ENCODE data around the gene YWHAG. TPM values are rescaled to one million over a fixed set of nuclear protein-coding genes. Genes with fewer than 3 reads are reported as not detected.

Gene YWHAG
- total RNA-seq, 1 donor from 2014 or later: 205 TPM

DNA sequence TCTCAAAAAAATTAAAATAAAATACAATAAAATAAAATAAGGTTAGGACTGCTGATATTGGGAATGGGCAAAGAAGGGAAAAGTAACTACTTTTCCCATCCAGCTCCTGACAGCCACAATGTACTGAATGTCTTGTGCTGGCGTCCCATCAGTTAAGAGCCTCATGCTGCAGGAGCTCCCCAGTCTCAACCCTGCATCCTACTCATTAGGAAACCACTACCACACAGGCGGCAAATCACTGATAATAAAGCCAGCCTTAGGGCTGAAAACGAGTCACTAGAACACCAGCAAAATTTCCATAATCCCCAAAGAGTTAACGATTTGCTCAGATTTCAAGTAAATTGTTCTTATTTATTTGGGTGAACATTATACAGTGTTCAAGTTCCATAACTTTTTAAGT is 4.3 kb downstream of the YWHAG start:
- DNase-seq (ENCODE audit: low spot score): peak; percentile 7
- TF ChIP-seq CTCF (IDR thresholded peaks at IDR 0.05): no peak
- no peak overlapping the region for H3K4me3 Mint-ChIP-seq (ENCODE audit: unreplicated experiment)
- peaks cover 18% of the 10 kb centered on the region for H3K36me3 Mint-ChIP-seq (ENCODE audit: low read depth)
- H3K4me1 Mint-ChIP-seq (ENCODE audit: low read depth): peaks cover 62% of the 10 kb centered on the region
- no peaks in the 10 kb centered on the region for H3K27me3 Mint-ChIP-seq (ENCODE audit: low read depth)
- H3K9me3 Mint-ChIP-seq (ENCODE audit: low read depth): no peaks in the 10 kb centered on the region
- H3K27ac Mint-ChIP-seq (ENCODE audit: unreplicated experiment): peak overlapping the region; percentile 6

- TF ChIP-seq CTCF (IDR thresholded peaks at IDR 0.05): no peak
- Mint-ChIP-seq H3K36me3 (ENCODE audit: low read depth) (peaks cover 21% of the 10 kb centered on the region), H3K4me3 (ENCODE audit: unreplicated experiment) (no peak overlapping the region), H3K27ac (ENCODE audit: unreplicated experiment) (no peak overlapping the region), H3K27me3 (ENCODE audit: low read depth) (no peaks in the 10 kb centered on the region), H3K9me3 (ENCODE audit: low read depth) (no peaks in the 10 kb centered on the region), H3K4me1 (ENCODE audit: low read depth) (peaks cover 63% of the 10 kb centered on the region)
- DNase-seq (ENCODE audit: low spot score): peak; percentile 27
Measured at GRCh38 chr7:76353744-76354143, 5.0 kb downstream of the YWHAG start.

DNA sequence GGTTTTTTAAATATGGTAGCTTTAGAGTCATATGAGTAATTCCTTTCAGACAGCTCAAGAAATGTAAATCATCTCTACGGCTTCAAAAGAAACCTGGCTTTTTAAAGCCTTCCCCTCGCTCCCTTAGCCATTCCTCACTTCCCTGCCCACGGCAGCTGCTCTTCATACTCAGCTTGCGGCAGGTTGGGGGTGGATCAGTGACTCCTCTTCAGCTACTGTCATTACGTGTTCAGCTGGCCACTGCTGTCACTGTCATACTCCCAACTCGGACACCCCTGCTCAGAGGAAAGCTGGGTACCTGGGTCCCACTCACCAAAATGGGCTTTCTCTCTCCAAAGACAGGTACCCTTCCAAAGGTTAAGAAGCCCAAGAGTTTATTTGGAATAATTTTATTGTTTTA is 6.6 kb downstream of the YWHAG start:
- H3K4me1 Mint-ChIP-seq (ENCODE audit: low read depth): peaks cover 67% of the 10 kb centered on the region
- peak overlapping the region; percentile 88 for H3K27ac Mint-ChIP-seq (ENCODE audit: unreplicated experiment)
- no peak overlapping the region for H3K4me3 Mint-ChIP-seq (ENCODE audit: unreplicated experiment)
- no peak for TF ChIP-seq CTCF (IDR thresholded peaks at IDR 0.05)
- peaks cover 25% of the 10 kb centered on the region for H3K36me3 Mint-ChIP-seq (ENCODE audit: low read depth)
- H3K27me3 Mint-ChIP-seq (ENCODE audit: low read depth): no peaks in the 10 kb centered on the region
- peak; percentile 27 for DNase-seq (ENCODE audit: low spot score)
- H3K9me3 Mint-ChIP-seq (ENCODE audit: low read depth): no peaks in the 10 kb centered on the region

- peaks cover 68% of the 10 kb centered on the region for H3K4me1 Mint-ChIP-seq (ENCODE audit: low read depth)
- H3K27me3 Mint-ChIP-seq (ENCODE audit: low read depth): no peaks in the 10 kb centered on the region
- H3K27ac Mint-ChIP-seq (ENCODE audit: unreplicated experiment): peak overlapping the region; percentile 88
- TF ChIP-seq CTCF (IDR thresholded peaks at IDR 0.05): no peak
- peaks cover 32% of the 10 kb centered on the region for H3K36me3 Mint-ChIP-seq (ENCODE audit: low read depth)
- H3K4me3 Mint-ChIP-seq (ENCODE audit: unreplicated experiment): no peak overlapping the region
- no peaks in the 10 kb centered on the region for H3K9me3 Mint-ChIP-seq (ENCODE audit: low read depth)
- DNase-seq (ENCODE audit: low spot score): no peak
Measured at GRCh38 chr7:76351372-76351771, 7.4 kb downstream of the YWHAG start.

DNA sequence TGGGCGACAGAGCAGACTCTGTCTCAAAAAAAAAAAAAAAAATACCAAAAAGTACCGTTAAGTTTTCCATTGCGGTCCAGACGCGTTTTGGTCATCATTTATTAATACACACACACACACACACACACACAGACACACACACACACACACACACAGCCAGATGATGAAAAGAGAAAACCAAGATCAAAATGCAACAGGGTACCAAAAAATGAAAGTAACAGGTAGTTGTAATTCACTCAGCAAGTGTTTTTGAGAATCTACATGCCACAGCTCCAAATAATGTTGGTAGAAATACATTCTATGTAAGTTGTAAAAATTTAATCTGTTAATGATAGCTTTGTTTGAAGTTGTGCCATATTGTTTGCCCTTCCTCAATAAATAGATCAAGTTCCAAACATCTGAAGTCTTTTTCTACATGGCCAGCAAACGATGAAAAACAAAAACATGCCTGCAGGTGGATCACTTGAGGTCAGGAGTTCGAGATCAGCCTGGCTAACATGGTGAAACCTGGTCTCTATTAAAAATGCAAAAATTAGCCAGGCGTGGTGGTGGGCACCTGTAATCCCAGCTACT is 9.4 kb downstream of the YWHAG start:
- Mint-ChIP-seq H3K27ac (ENCODE audit: unreplicated experiment) (no peak overlapping the region), H3K4me1 (ENCODE audit: low read depth) (peaks cover 58% of the 10 kb centered on the region), H3K27me3 (ENCODE audit: low read depth) (no peaks in the 10 kb centered on the region), H3K9me3 (ENCODE audit: low read depth) (no peaks in the 10 kb centered on the region), H3K36me3 (ENCODE audit: low read depth) (peaks cover 34% of the 10 kb centered on the region), H3K4me3 (ENCODE audit: unreplicated experiment) (no peak overlapping the region)
- no peak for DNase-seq (ENCODE audit: low spot score)
- TF ChIP-seq CTCF (IDR thresholded peaks at IDR 0.05): no peak
